HG03469 (cell line): Measurements from ENCODE around the gene TADA2B.

ENCODE experiments used
- ATAC-seq: cut with Tn5 transposase; IDR thresholded peaks from one replicate; pipeline ENCODE4 v1.9.1; 2021; ENCODE audit warnings: mild to moderate bottlenecking, moderate library complexity, moderate number of reproducible peaks; ENCODE audit not compliant: unreplicated experiment

Gene TADA2B

GRCh38 chr4:7043284-7044136, at the start of gene TADA2B:
Gene TADA2B, plus strand, starts transcription at chr4:7043372. Its CDS starts 208 bp downstream, at chr4:7043580.
- ATAC-seq: peak; percentile 4

GRCh38 chr4:6996481-6996880, 46.7 kb upstream of the TADA2B start:
- ATAC-seq: no peak

- no peak for ATAC-seq
Measured at GRCh38 chr4:6999172-7000086, 43.7 kb upstream of the TADA2B start.

GRCh38 chr4:7000421-7001176, 42.6 kb upstream of the TADA2B start:
- no peak for ATAC-seq

- ATAC-seq: no peak
Measured at GRCh38 chr4:7001271-7001670, 41.9 kb upstream of the TADA2B start.

GRCh38 chr4:7002336-7002735, 40.8 kb upstream of the TADA2B start:
- no peak for ATAC-seq

- ATAC-seq: no peak
Measured at GRCh38 chr4:7003176-7003878, 39.8 kb upstream of the TADA2B start.

GRCh38 chr4:7003879-7004240, 39.3 kb upstream of the TADA2B start:
- ATAC-seq: no peak

GRCh38 chr4:7004331-7004730, 38.8 kb upstream of the TADA2B start:
- ATAC-seq: no peak

GRCh38 chr4:7005571-7005970, 37.6 kb upstream of the TADA2B start:
- ATAC-seq: no peak

GRCh38 chr4:7006411-7006810, 36.8 kb upstream of the TADA2B start:
- ATAC-seq: no peak

GRCh38 chr4:7007142-7007907, 35.8 kb upstream of the TADA2B start:
- no peak for ATAC-seq

- ATAC-seq: no peak
Measured at GRCh38 chr4:7007944-7008343, 35.2 kb upstream of the TADA2B start.

- ATAC-seq: no peak
Measured at GRCh38 chr4:7009564-7009963, 33.6 kb upstream of the TADA2B start.

GRCh38 chr4:7013175-7013574, 30.0 kb upstream of the TADA2B start:
- no peak for ATAC-seq

- ATAC-seq: no peak
Measured at GRCh38 chr4:7014815-7015214, 28.4 kb upstream of the TADA2B start.

- no peak for ATAC-seq
Measured at GRCh38 chr4:7015383-7016035, 27.7 kb upstream of the TADA2B start.

GRCh38 chr4:7016086-7016485, 27.1 kb upstream of the TADA2B start:
- no peak for ATAC-seq

GRCh38 chr4:7016512-7016911, 26.7 kb upstream of the TADA2B start:
- ATAC-seq: no peak
